NCI-H128 (cell line): ENCODE data around the gene DLEC1.

Experiments
- DNase-seq: peaks from one replicate; lab custom pipeline; 2025; ENCODE audit not compliant: unreplicated experiment; lab: John Stamatoyannopoulos, UW

Gene DLEC1

DNA sequence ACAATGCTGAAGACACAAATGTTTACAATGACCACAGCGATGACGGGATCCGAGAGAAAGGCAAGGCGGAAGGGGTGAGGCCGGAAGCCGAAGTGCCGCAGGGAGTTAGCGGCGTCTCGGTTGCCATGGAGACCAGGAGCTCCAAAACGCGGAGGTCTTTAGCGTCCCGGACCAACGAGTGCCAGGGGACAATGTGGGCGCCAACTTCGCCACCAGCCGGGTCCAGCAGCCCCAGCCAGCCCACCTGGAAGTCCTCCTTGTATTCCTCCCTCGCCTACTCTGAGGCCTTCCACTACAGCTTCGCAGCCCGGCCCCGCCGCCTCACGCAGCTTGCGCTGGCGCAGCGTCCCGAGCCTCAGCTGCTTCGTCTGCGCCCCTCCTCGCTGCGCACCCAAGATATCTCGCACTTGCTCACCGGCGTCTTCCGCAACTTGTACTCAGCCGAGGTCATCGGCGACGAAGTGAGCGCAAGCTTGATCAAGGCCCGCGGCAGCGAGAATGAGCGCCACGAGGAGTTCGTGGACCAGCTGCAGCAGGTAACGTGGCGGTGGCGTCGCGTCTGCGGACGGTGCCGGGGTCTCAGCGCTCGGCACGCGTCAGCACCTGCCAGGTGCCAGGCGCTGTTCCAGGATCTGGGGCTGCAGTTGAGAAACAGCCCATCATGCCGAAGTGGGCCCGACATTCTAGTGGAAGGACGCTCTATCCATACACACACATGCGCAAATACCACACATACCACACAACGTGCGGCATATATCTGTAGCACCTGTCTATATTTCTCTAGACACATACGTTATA lies at the start of gene DLEC1:
TSS of gene DLEC1 (plus strand) at position 108 of the 798 bp plus-strand sequence. CDS start at position 126, 18 bp downstream.
- no peak for DNase-seq

- DNase-seq: no peak
Observed at GRCh38 chr3:37989821-37990480, 49.1 kb upstream of the DLEC1 start.

DNA sequence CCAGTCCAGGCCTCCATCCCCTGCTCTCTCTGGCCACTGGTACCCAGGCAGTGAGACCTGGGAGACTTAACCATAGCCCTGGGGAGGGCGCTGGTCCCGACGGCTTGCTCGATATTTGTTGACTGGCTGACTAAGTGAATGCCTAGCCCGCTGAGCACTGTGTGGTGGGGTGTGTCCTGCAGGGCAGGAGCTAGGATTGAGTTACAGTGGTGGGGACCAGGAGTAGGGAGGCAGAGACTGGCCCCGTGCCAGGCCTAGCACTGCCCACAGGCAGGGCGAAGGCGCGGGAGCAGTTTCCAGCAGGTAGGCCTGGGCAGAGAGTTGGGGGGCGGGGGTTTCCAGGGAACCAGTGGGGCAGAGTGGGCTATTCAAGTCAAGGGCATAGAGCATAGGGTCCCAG lies 48.5 kb upstream of the DLEC1 start, which contains the start of gene VILL:
TSS of gene VILL (plus strand) at position 260 of the 400 bp plus-strand sequence. CDS start 2,887 bp downstream, outside the sequence.
- DNase-seq: no peak

GRCh38 chr3:37991109-37991508 lies 47.9 kb upstream of the DLEC1 start:
- no peak for DNase-seq

DNA sequence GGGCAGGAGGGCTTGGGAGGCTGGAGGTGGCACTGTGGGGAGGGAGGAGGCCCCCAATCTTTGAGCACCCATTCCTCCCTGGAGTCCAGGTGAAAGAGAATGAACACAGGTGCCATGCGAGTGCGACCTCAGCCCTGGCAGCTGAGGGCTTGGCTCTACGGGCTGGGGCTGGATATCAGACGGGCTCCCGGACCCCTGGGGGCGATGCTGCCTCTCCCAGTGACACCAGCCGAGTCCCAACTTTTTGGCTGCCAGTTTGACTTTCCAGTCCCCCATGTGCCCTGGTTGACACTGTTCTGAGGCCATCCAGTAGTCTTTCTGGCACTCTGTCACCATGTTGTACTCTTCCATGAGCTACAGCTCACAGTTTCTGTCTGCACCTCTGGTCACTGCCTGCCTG lies 47.2 kb upstream of the DLEC1 start:
- DNase-seq: no peak

DNA sequence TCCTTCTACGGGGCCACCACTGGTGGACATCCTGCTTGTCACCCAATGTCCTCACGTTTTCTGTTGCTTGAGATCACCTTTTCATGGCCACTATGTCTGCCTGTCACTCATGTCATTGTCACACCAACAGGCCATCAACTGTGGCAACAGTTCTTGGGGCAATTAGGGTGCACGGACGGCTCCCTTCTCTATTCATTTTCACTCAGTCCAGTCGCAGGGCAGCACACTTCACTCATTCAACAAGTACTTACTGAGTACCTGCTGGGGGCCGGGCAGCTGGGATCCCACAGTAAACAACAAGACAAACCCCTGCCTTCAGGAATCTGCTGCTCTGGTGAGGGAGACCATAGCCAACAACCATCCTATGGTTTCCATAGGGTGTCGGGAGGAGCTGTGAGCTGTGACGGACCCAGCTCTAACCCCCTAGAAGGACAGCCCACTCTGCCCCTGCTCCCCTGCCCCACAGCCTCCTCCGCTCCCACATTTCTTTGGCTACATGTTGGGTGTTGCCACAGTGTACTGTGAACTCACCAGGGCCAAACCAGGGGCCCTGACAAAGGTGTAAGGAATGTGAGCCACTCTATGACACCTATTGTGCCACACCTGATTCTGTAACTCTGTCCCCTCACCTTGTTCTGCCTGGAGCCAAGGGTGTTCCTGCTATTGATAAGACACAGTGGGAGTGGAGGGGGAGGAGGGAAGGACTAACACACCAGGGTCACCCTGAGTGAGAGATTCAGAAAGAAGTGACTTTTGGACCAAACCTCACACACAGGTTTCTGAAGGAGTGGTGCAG lies 46.5 kb upstream of the DLEC1 start:
- DNase-seq: no peak

DNA sequence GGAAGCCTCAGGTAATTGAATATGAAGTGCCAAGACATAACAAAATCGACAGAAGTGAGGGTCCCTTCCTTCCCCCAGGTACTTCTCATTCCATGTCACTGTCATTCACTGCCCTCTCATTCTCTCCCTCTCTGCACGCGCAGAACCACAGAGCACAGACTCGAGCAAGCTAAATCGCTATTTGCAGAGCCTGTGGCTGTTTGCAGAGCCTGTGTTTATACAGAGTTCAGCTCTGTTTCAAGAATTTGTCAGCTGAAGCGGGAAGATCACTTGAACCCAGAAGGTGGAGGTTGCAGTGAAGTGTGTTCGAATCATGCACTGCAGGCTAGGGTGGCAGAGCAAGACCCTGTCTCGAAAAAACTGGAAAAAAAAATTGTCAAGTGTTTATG lies 45.9 kb upstream of the DLEC1 start:
- DNase-seq: no peak

GRCh38 chr3:37993460-37993819 lies 45.6 kb upstream of the DLEC1 start:
- no peak for DNase-seq

- DNase-seq: no peak
Observed at GRCh38 chr3:37993820-37994638, 45.0 kb upstream of the DLEC1 start.

DNA sequence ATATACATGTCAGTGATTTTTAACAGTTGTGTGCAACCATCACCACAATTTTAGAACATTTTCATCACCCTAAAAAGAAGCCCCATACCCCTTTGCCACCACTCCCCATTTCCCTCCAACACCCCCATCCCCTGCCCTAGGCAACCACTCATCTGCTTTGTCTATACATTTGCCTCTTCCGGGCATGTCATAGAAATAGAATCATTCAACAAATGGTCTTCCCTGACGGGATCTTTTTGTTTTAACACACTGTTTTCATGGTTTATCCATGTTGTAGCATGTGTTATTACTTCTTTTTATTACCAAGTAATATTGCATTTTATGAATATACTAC lies 44.4 kb upstream of the DLEC1 start:
- DNase-seq: no peak

GRCh38 chr3:37995652-37996641 lies 43.1 kb upstream of the DLEC1 start:
- no peak for DNase-seq

GRCh38 chr3:37996785-37997301 lies 42.2 kb upstream of the DLEC1 start:
- DNase-seq: no peak

DNA sequence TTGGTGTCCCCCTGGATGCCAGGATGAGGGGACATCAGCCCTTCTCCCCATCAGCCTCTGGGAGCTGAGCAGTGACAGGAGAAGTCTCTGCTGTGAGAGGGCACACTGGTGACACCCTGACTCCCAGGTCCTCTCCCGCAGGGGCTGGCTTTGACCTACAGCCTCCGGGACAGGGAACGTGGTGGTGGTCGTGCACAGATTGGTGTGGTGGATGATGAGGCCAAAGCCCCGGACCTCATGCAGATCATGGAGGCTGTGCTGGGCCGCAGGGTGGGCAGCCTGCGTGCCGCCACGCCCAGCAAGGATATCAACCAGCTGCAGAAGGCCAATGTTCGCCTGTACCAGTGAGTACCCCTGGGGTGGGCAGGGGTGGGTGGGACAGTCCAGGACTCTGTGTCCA lies 41.7 kb upstream of the DLEC1 start:
- no peak for DNase-seq

DNA sequence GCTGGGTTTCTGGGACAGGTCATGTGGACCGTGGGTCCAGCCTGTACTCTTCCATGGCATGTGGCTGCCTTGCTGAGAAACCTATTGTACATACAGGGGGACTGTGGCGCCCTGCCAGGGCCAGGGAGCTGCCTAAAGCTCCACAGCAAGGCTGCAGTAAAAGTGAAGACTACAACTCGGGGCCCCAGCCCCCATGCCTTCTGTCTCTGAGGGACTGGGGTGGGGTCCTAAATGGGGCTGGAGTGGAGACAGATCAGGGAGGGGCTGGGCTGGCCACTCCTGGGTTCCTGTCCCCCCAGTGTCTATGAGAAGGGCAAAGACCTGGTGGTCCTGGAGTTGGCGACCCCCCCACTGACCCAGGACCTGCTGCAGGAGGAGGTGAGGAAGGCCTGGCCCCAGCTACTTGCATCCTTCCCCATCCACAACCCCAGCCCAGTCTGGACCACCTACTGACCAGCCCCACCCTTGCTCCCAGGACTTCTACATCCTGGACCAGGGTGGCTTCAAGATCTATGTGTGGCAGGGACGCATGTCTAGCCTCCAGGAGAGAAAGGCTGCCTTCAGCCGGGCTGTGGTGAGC lies 41.1 kb upstream of the DLEC1 start:
- no peak for DNase-seq

DNA sequence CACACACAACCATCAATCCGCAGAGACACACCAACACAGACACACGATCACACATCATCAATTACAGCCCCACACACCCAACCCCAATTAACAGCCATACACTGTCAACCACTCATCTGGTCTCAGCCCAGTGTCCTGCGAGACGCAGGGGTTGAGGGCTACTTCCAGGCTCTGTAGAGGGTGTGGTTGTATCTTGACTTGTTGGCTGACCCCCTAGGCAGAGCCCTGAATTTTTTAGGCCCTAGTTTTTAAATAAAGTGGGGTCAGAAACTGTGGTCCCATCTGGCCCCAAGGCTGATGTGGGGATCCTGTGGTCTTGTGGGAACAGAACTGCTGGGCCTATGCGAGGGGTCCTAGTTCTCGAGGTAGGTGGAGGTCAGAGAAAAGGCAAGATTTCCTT lies 39.2 kb upstream of the DLEC1 start:
- no peak for DNase-seq

DNA sequence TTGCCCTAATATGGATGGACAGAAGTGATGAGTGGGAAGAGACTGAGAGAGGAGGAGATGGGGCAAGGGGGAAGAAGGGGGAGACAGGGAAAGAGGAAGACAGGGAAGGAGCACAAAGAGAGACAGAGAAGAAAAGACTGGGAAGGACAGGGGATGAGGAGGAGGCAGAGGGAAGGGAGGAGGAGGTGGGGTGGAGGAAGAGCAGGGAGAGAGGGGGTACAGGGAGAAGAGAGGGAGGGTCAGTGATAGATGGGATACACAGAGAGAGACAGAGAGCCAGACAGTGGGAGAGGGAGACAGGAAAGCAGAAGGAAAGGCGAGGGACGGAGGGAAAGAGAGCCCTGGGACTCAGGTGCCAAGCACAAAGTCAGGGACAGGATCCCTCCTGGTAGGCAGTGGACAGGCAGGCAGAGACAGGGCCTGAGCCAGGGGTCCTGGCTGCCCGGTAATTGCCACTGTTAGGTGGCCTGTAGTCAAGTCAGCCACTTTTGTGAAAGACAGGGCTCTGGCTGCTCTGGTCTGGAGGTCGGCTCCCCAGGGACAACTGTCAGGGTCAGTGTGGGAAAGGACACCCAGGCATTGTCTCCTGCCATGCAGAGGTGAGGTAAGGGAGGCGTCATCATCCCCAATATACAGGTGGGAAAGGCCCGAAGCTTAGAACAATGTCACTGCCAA lies 38.6 kb upstream of the DLEC1 start:
- DNase-seq: no peak

DNA sequence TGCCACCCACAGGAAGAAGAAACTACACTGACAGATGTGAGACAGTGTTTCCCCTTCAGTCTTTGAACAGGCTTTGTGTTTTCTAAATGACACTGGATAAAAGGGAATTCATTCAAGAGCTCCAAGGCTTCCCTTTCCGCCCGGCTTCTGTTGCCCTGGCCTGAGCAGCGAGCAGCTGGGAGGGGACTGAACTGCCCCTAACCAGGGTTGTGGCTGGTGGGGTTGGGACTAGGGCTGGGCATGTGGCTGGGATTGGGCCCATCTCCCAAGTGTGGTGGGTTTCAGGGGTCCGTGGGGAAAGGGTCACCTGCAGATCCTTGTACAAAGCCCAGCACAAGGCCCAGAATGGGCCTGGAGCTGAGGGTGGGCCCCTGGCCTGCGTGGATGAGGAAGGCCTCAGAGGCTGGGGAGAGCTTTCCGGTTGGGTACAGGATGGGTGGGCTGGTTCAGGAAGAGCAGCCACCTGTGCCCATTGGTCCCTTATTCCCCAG lies 38.0 kb upstream of the DLEC1 start:
- no peak for DNase-seq

DNA sequence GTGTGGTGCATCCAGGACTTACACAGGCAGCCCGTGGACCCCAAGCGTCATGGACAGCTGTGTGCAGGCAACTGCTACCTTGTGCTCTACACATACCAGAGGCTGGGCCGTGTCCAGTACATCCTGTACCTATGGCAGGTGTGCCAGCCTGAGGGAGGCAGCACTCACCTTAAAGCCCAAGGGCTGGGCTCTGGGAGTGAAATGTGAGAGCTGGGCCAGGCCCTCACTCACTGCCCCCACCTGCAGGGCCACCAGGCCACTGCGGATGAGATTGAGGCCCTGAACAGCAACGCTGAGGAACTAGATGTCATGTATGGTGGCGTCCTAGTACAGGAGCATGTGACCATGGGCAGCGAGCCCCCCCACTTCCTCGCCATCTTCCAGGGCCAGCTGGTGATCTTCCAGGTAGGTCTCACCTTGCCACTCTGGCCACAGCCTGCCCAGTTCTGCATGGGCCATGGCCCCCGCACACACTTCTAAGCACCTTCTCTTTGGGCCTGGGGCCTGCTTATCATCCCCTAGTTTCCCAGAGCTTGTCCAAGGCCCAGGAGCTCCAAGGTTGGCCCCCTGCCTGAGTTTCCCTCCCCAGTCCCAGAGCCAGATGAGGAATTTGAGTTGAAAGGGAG lies 37.4 kb upstream of the DLEC1 start:
- no peak for DNase-seq
